Hepatocyte (in vitro differentiated cells): ENCODE results near the gene SIPA1L2. TPM values are rescaled to one million over a fixed set of nuclear protein-coding genes. Genes with fewer than 3 reads are reported as not detected.
A peak's percentile ranks its signal among the peaks of the same experiment; 100 is the strongest.

Experiments used
- DNase-seq: peaks from one replicate; pipeline ENCODE4 v3.0.0-alpha.2; 2016; ENCODE audit warnings: low spot score
- H2AFZ ChIP-seq: fragments of 200-600 bp; sonication (generic); 2 replicates; pipeline ENCODE4 v1.6.0; 2016; ENCODE audit warnings: antibody characterized with exemption, mild to moderate bottlenecking
- H3K27ac ChIP-seq: fragments of 200-600 bp; sonication (generic); 2 replicates; pipeline ENCODE4 v1.5.1; 2016; ENCODE audit warnings: mild to moderate bottlenecking
- H3K27me3 ChIP-seq: fragments of 200-600 bp; sonication (generic); 2 replicates; pipeline ENCODE4 v1.6.1; 2016
- H3K36me3 ChIP-seq: fragments of 200-600 bp; sonication (generic); replicated peaks from 2 replicates; pipeline ENCODE4 v1.5.1; 2016; ENCODE audit warnings: low read depth; ENCODE audit not compliant: insufficient read depth
- H3K4me1 ChIP-seq: fragments of 200-600 bp; sonication (generic); 2 replicates; pipeline ENCODE4 v1.5.1; 2016; ENCODE audit warnings: mild to moderate bottlenecking, moderate library complexity; ENCODE audit not compliant: insufficient read depth
- H3K4me2 ChIP-seq: fragments of 200-600 bp; sonication (generic); 2 replicates; pipeline ENCODE4 v1.6.0; 2016
- H3K4me3 ChIP-seq: fragments of 200-600 bp; sonication (generic); 2 replicates; pipeline ENCODE4 v1.5.1; 2016; ENCODE audit warnings: mild to moderate bottlenecking
- H3K79me2 ChIP-seq: fragments of 200-600 bp; sonication (generic); 2 replicates; pipeline ENCODE4 v1.6.0; 2017; ENCODE audit warnings: mild to moderate bottlenecking
- H3K9me2 ChIP-seq: fragments of 200-600 bp; sonication (generic); replicated peaks from 2 replicates; pipeline ENCODE4 v1.6.0; 2017; ENCODE audit warnings: mild to moderate bottlenecking; ENCODE audit not compliant: insufficient read depth
- H3K9me3 ChIP-seq: fragments of 200-600 bp; sonication (generic); 2 replicates; pipeline ENCODE4 v1.5.1; 2016; ENCODE audit warnings: low read depth, mild to moderate bottlenecking
- H4K20me1 ChIP-seq: fragments of 200-600 bp; sonication (generic); 2 replicates; pipeline ENCODE4 v1.6.0; 2016; ENCODE audit warnings: mild to moderate bottlenecking; ENCODE audit not compliant: insufficient read depth, poor library complexity, severe bottlenecking
- CTCF ChIP-seq: fragments of 200-600 bp; sonication (generic); IDR thresholded peaks from 2 replicates; pipeline ENCODE4 v1.5.1; 2016; ENCODE audit warnings: antibody characterized with exemption, mild to moderate bottlenecking; ENCODE audit not compliant: poor library complexity
- EZH2 ChIP-seq: fragments of 200-600 bp; sonication (generic); IDR thresholded peaks from 2 replicates; pipeline ENCODE4 v1.6.1; 2016; ENCODE audit warnings: antibody characterized with exemption, mild to moderate bottlenecking, borderline replicate concordance
- EZH2phosphoT487 ChIP-seq: fragments of 200-600 bp; sonication (generic); IDR thresholded peaks from one replicate; pipeline ENCODE4 v1.6.1; 2018; ENCODE audit warnings: antibody characterized with exemption, mild to moderate bottlenecking, low read depth, moderate library complexity; ENCODE audit not compliant: unreplicated experiment, severe bottlenecking
- WGBS: methylation state at CpG from one replicate; pipeline ENCODE4 v1.1.6; 2016; ENCODE audit warnings: low lambda C conversion rate; ENCODE audit errors: missing lambda C conversion rate; 5-methylcytosine and 5-hydroxymethylcytosine counted together
- polyA plus RNA-seq: library from polyadenylated mRNA; unstranded; fragments of >200 nt; fragmentation: Nextera tagmentation; extraction: Ambion mirVana; gene quantifications from 2 replicates; pipeline ENCODE4 v1.2.1, GENCODE V29; 2016
- total RNA-seq: library from RNA; depleted of rRNA; stranded (reverse); fragments of >200 nt; gene quantifications from 2 replicates; pipeline ENCODE4 v1.2.3, GENCODE V29; 2014

Gene SIPA1L2
- total and polyA plus RNA-seq, 2 experiments from 2014 or later = 21.6 to 50.1 TPM

- H3K9me3 ChIP-seq = no peaks in the 10 kb centered on the region
- WGBS = 1% methylated on average over 51 of the region's 96 CpGs
- peaks cover 20% of the 10 kb centered on the region for H3K4me1 ChIP-seq
- TF ChIP-seq CTCF (no peak), EZH2phosphoT487 (no peak), EZH2 (no peak)
- H4K20me1 ChIP-seq = no peaks in the 10 kb centered on the region
- peak overlapping the region; percentile 89 for H3K4me3 ChIP-seq
- H3K27ac ChIP-seq = peak overlapping the region; percentile 53
- H3K27me3 ChIP-seq = no peaks in the 10 kb centered on the region
- H2AFZ ChIP-seq = peak overlapping the region; percentile 32
- peak; percentile 55 for DNase-seq
- peaks cover 47% of the 10 kb centered on the region for H3K79me2 ChIP-seq
- H3K36me3 ChIP-seq = no peaks in the 10 kb centered on the region
- H3K4me2 ChIP-seq = peak overlapping the region; percentile 77
- no peaks in the 10 kb centered on the region for H3K9me2 ChIP-seq
These were observed 485 bp downstream of the SIPA1L2 start for GRCh38 chr1:232629250-232630046.

GRCh38 chr1:232628335-232629249 lies 1.3 kb downstream of the SIPA1L2 start:
- 17% methylated on average over 13 of the region's 13 CpGs for WGBS
- Histone ChIP-seq H3K9me3 (no peaks in the 10 kb centered on the region), H3K79me2 (peaks cover 56% of the 10 kb centered on the region), H3K36me3 (no peaks in the 10 kb centered on the region), H2AFZ (peak overlapping the region; percentile 32), H3K4me2 (peak overlapping the region; percentile 77), H3K9me2 (no peaks in the 10 kb centered on the region), H3K27ac (peak overlapping the region; percentile 53), H4K20me1 (peaks cover 3% of the 10 kb centered on the region), H3K4me3 (peak overlapping the region; percentile 89), H3K4me1 (peaks cover 14% of the 10 kb centered on the region), H3K27me3 (no peaks in the 10 kb centered on the region)
- peak; percentile 44 for DNase-seq
- TF ChIP-seq CTCF = peak; percentile 48
- TF ChIP-seq EZH2phosphoT487 = no peak
- no peak for TF ChIP-seq EZH2

GRCh38 chr1:232627645-232628334 lies 2.1 kb downstream of the SIPA1L2 start:
- Histone ChIP-seq H3K4me1 (peaks cover 14% of the 10 kb centered on the region), H3K79me2 (peaks cover 63% of the 10 kb centered on the region), H3K4me3 (peak overlapping the region; percentile 89), H3K27me3 (no peaks in the 10 kb centered on the region), H3K4me2 (peak overlapping the region; percentile 77), H2AFZ (no peak overlapping the region), H3K9me2 (no peaks in the 10 kb centered on the region), H4K20me1 (peaks cover 6% of the 10 kb centered on the region), H3K9me3 (no peaks in the 10 kb centered on the region), H3K27ac (peak overlapping the region; percentile 11), H3K36me3 (no peaks in the 10 kb centered on the region)
- peak; percentile 73 for DNase-seq
- peak; percentile 58 for TF ChIP-seq CTCF
- TF ChIP-seq EZH2 = no peak
- 24% methylated on average over 4 of the region's 4 CpGs for WGBS
